Neural progenitor cell (in vitro differentiated cells): ENCODE results near the gene RSBN1L. TPM values are rescaled to one million over a fixed set of nuclear protein-coding genes. Genes with fewer than 3 reads are reported as not detected.

Experiments used
- DNase-seq: peaks from one replicate; pipeline ENCODE4 v3.0.0-alpha.2; 2016; ENCODE audit warnings: low spot score
- H2AFZ ChIP-seq: fragments of 200-600 bp; sonication (generic); replicated peaks from 2 replicates; pipeline ENCODE4 v1.6.1; 2016; ENCODE audit warnings: antibody characterized with exemption
- H3F3A ChIP-seq: fragments of 200-600 bp; sonication (generic); 2 replicates; pipeline ENCODE4 v1.6.1; 2016; ENCODE audit warnings: antibody characterized with exemption, low read depth
- H3K27ac ChIP-seq: fragments of 200-600 bp; sonication (generic); 2 replicates; pipeline ENCODE4 v1.5.1; 2016; ENCODE audit warnings: mild to moderate bottlenecking
- H3K27me3 ChIP-seq: fragments of 200-600 bp; sonication (generic); 2 replicates; pipeline ENCODE4 v1.6.1; 2016; ENCODE audit warnings: mild to moderate bottlenecking, moderate library complexity
- H3K36me3 ChIP-seq: fragments of 200-600 bp; sonication (generic); 2 replicates; pipeline ENCODE4 v1.5.1; 2016
- H3K4me1 ChIP-seq: fragments of 200-600 bp; sonication (generic); 2 replicates; pipeline ENCODE4 v1.6.1; 2016; ENCODE audit warnings: mixed run types
- H3K4me2 ChIP-seq: fragments of 200-600 bp; sonication (generic); 2 replicates; pipeline ENCODE4 v1.6.1; 2016
- H3K4me3 ChIP-seq: fragments of 200-600 bp; sonication (generic); 2 replicates; pipeline ENCODE4 v1.5.1; 2016
- H3K79me2 ChIP-seq: fragments of 200-600 bp; sonication (generic); 2 replicates; pipeline ENCODE4 v1.6.1; 2016; ENCODE audit warnings: low read depth
- H3K9ac ChIP-seq: fragments of 200-600 bp; sonication (generic); 2 replicates; pipeline ENCODE4 v1.6.1; 2016
- H3K9me3 ChIP-seq: fragments of 200-600 bp; sonication (generic); 2 replicates; pipeline ENCODE4 v1.5.1; 2016; ENCODE audit warnings: low read depth
- H4K20me1 ChIP-seq: fragments of 200-600 bp; sonication (generic); 2 replicates; pipeline ENCODE4 v1.6.1; 2016; ENCODE audit warnings: low read depth
- H3K27ac Mint-ChIP-seq: 3 replicates; pipeline ENCODE4 v1.8.0; 2021; ENCODE audit warnings: mixed read lengths
- H3K27me3 Mint-ChIP-seq: 2 replicates; pipeline ENCODE4 v1.8.0; 2022; ENCODE audit warnings: low read depth, mild to moderate bottlenecking, inconsistent platforms, moderate library complexity, mixed read lengths; ENCODE audit not compliant: insufficient read depth
- H3K36me3 Mint-ChIP-seq: 3 replicates; pipeline ENCODE4 v1.8.0; 2021; ENCODE audit warnings: mixed read lengths
- H3K4me1 Mint-ChIP-seq: 3 replicates; pipeline ENCODE4 v1.8.0; 2021; ENCODE audit warnings: mixed read lengths
- H3K4me3 Mint-ChIP-seq: 3 replicates; pipeline ENCODE4 v1.8.0; 2021; ENCODE audit warnings: mild to moderate bottlenecking, moderate library complexity, mixed read lengths
- H3K9me3 Mint-ChIP-seq: 3 replicates; pipeline ENCODE4 v1.8.0; 2020; ENCODE audit warnings: mixed read lengths
- EZH2 ChIP-seq: fragments of 200-600 bp; sonication (generic); IDR thresholded peaks from 2 replicates; pipeline ENCODE4 v1.6.1; 2017; ENCODE audit warnings: antibody characterized with exemption, mild to moderate bottlenecking, moderate library complexity
- EZH2phosphoT487 ChIP-seq: fragments of 200-600 bp; sonication (generic); IDR thresholded peaks from 2 replicates; pipeline ENCODE4 v1.6.1; 2017; ENCODE audit warnings: antibody characterized with exemption
- total RNA-seq: library from RNA; depleted of rRNA; stranded (reverse); fragments of >200 nt; gene quantifications from 2 replicates; pipeline ENCODE4 v1.2.3, GENCODE V29; 2015; ENCODE audit warnings: low replicate concordance
- TF ChIP-seq, protein P1 (sequence below): fragments of 200-600 bp; sonication (generic); IDR thresholded peaks from 2 replicates; pipeline ENCODE4 v1.5.1; 2017; ENCODE audit warnings: antibody characterized with exemption, mild to moderate bottlenecking

RSBN1L gene
- total RNA-seq, 1 donor from 2014 or later: 25.0 TPM

- Mint-ChIP-seq H3K36me3 (peaks cover 35% of the 10 kb centered on the region), H3K27me3 (peaks cover 12% of the 10 kb centered on the region), H3K4me1 (no peaks in the 10 kb centered on the region), H3K27ac (no peak overlapping the region), H3K4me3 (no peak overlapping the region), H3K9me3 (peaks cover 3% of the 10 kb centered on the region)
- Histone ChIP-seq H2AFZ (no peak overlapping the region), H3K9me3 (no peaks in the 10 kb centered on the region), H3K9ac (no peak overlapping the region), H3K4me1 (no peaks in the 10 kb centered on the region), H3K79me2 (peaks cover 36% of the 10 kb centered on the region), H3K36me3 (peaks cover 9% of the 10 kb centered on the region), H3K4me3 (no peak overlapping the region), H3K4me2 (no peak overlapping the region), H3K27ac (no peak overlapping the region), H4K20me1 (peaks cover 2% of the 10 kb centered on the region), H3K27me3 (no peaks in the 10 kb centered on the region), H3F3A (no peaks in the 10 kb centered on the region)
- DNase-seq: no peak
- TF ChIP-seq, protein P1, sequence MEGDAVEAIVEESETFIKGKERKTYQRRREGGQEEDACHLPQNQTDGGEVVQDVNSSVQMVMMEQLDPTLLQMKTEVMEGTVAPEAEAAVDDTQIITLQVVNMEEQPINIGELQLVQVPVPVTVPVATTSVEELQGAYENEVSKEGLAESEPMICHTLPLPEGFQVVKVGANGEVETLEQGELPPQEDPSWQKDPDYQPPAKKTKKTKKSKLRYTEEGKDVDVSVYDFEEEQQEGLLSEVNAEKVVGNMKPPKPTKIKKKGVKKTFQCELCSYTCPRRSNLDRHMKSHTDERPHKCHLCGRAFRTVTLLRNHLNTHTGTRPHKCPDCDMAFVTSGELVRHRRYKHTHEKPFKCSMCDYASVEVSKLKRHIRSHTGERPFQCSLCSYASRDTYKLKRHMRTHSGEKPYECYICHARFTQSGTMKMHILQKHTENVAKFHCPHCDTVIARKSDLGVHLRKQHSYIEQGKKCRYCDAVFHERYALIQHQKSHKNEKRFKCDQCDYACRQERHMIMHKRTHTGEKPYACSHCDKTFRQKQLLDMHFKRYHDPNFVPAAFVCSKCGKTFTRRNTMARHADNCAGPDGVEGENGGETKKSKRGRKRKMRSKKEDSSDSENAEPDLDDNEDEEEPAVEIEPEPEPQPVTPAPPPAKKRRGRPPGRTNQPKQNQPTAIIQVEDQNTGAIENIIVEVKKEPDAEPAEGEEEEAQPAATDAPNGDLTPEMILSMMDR: no peak
- TF ChIP-seq EZH2phosphoT487 (no peak), EZH2 (no peak)
These were observed 51.5 kb downstream of the RSBN1L start for GRCh38 chr7:77747718-77748117.

GRCh38 chr7:77752016-77752415 lies 55.8 kb downstream of the RSBN1L start:
- peaks cover 2% of the 10 kb centered on the region for H3F3A ChIP-seq
- TF ChIP-seq, protein P1: no peak
- no peak for TF ChIP-seq EZH2phosphoT487
- no peak for TF ChIP-seq EZH2
- DNase-seq: no peak
- peaks cover 21% of the 10 kb centered on the region for H3K36me3 Mint-ChIP-seq
- no peaks in the 10 kb centered on the region for H3K27me3 ChIP-seq
- no peak overlapping the region for H3K4me3 Mint-ChIP-seq
- no peak overlapping the region for H3K27ac Mint-ChIP-seq
- H3K4me2 ChIP-seq: no peak overlapping the region
- H3K4me3 ChIP-seq: no peak overlapping the region
- no peaks in the 10 kb centered on the region for H3K4me1 ChIP-seq
- H3K79me2 ChIP-seq: peaks cover 50% of the 10 kb centered on the region
- no peak overlapping the region for H3K9ac ChIP-seq
- H3K27me3 Mint-ChIP-seq: peaks cover 7% of the 10 kb centered on the region
- no peak overlapping the region for H2AFZ ChIP-seq
- peaks cover 4% of the 10 kb centered on the region for H4K20me1 ChIP-seq
- no peaks in the 10 kb centered on the region for H3K4me1 Mint-ChIP-seq
- H3K27ac ChIP-seq: no peak overlapping the region
- no peaks in the 10 kb centered on the region for H3K9me3 ChIP-seq
- no peaks in the 10 kb centered on the region for H3K9me3 Mint-ChIP-seq
- peaks cover 9% of the 10 kb centered on the region for H3K36me3 ChIP-seq

- TF ChIP-seq, protein P1: no peak
- TF ChIP-seq EZH2 (no peak), EZH2phosphoT487 (no peak)
- Histone ChIP-seq H3K27ac (no peak overlapping the region), H3K4me2 (no peak overlapping the region), H3K9ac (no peak overlapping the region), H3F3A (peaks cover 10% of the 10 kb centered on the region), H2AFZ (no peak overlapping the region), H3K27me3 (no peaks in the 10 kb centered on the region), H3K79me2 (peaks cover 44% of the 10 kb centered on the region), H3K4me1 (no peaks in the 10 kb centered on the region), H3K9me3 (no peaks in the 10 kb centered on the region), H3K4me3 (no peak overlapping the region), H3K36me3 (peaks cover 9% of the 10 kb centered on the region), H4K20me1 (peaks cover 4% of the 10 kb centered on the region)
- Mint-ChIP-seq H3K36me3 (peaks cover 19% of the 10 kb centered on the region), H3K9me3 (no peaks in the 10 kb centered on the region), H3K27me3 (peaks cover 5% of the 10 kb centered on the region), H3K4me1 (no peaks in the 10 kb centered on the region), H3K27ac (no peak overlapping the region), H3K4me3 (no peak overlapping the region)
- no peak for DNase-seq
These were observed 56.9 kb downstream of the RSBN1L start for GRCh38 chr7:77753173-77753572.
